HS-5 (cell line): ENCODE measurements around the gene DNAJC18.
"Not testable (repeated sequence)": the region's sequence is repeated elsewhere in the genome, so short reads cannot be mapped to it uniquely, and the experiment has no call there.

Experiments used
- DNase-seq: peaks from one replicate; pipeline ENCODE4 v3.0.0-alpha.2; 2012; ENCODE audit warnings: low read depth

Gene DNAJC18

GRCh38 chr5:139426203-139426885 lies 13.0 kb downstream of the DNAJC18 start:
- no peak for DNase-seq

GRCh38 chr5:139425497-139425896 lies 13.8 kb downstream of the DNAJC18 start:
- no peak for DNase-seq

- DNase-seq, result no peak
Measured at GRCh38 chr5:139422307-139422893, 16.9 kb downstream of the DNAJC18 start.

- DNase-seq, result no peak
Measured at GRCh38 chr5:139419226-139420192, 19.8 kb downstream of the DNAJC18 start.

- DNase-seq, result no peak
Measured at GRCh38 chr5:139418793-139419192, 20.5 kb downstream of the DNAJC18 start.

GRCh38 chr5:139417214-139417613 lies 22.1 kb downstream of the DNAJC18 start:
- DNase-seq, result no peak

- DNase-seq, result no peak
Measured at GRCh38 chr5:139416651-139417050, 22.7 kb downstream of the DNAJC18 start.

- DNase-seq, result no peak
Measured at GRCh38 chr5:139415869-139416268, 23.5 kb downstream of the DNAJC18 start.

- DNase-seq, result no peak
Measured at GRCh38 chr5:139415221-139415861, 24.0 kb downstream of the DNAJC18 start.

GRCh38 chr5:139414581-139415130 lies 24.7 kb downstream of the DNAJC18 start:
- no peak for DNase-seq

GRCh38 chr5:139413963-139414362 lies 25.4 kb downstream of the DNAJC18 start:
- DNase-seq, result no peak

- no peak for DNase-seq
Measured at GRCh38 chr5:139413153-139413552, 26.2 kb downstream of the DNAJC18 start.

- no peak for DNase-seq
Measured at GRCh38 chr5:139410993-139411828, 28.1 kb downstream of the DNAJC18 start.

GRCh38 chr5:139410121-139410992 lies 29.0 kb downstream of the DNAJC18 start:
- no peak for DNase-seq

GRCh38 chr5:139409116-139409515 lies 30.2 kb downstream of the DNAJC18 start:
- not testable (repeated sequence) for DNase-seq

- no peak for DNase-seq
Measured at GRCh38 chr5:139408191-139408590, 31.1 kb downstream of the DNAJC18 start.

GRCh38 chr5:139407517-139407916 lies 31.8 kb downstream of the DNAJC18 start:
- DNase-seq, result no peak

- no peak for DNase-seq
Measured at GRCh38 chr5:139406963-139407362, 32.4 kb downstream of the DNAJC18 start.

- no peak for DNase-seq
Measured at GRCh38 chr5:139404484-139404840, 34.9 kb downstream of the DNAJC18 start.
